IPS-15b (cell line): Measurements from ENCODE around the gene KCNA5.

Source experiments
- H3K27me3 ChIP-seq: one replicate; pipeline ENCODE4 v1.6.1; 2013; ENCODE audit warnings: low read length; ENCODE audit not compliant: control insufficient read depth, insufficient read depth
- H3K36me3 ChIP-seq: one replicate; pipeline ENCODE4 v1.6.1; 2013; ENCODE audit warnings: low read length; ENCODE audit not compliant: control insufficient read depth, insufficient read depth
- H3K4me1 ChIP-seq: one replicate; pipeline ENCODE4 v1.6.1; 2013; ENCODE audit warnings: mild to moderate bottlenecking, low read length; ENCODE audit not compliant: control insufficient read depth, insufficient read depth
- H3K4me3 ChIP-seq: one replicate; pipeline ENCODE4 v1.5.1; 2013; ENCODE audit warnings: low read depth, low read length
- H3K9ac ChIP-seq: one replicate; pipeline ENCODE4 v1.6.1; 2013; ENCODE audit warnings: low read depth, mild to moderate bottlenecking, low read length
- H3K9me3 ChIP-seq: one replicate; pipeline ENCODE4 v1.6.1; 2013; ENCODE audit warnings: mild to moderate bottlenecking, low read length; ENCODE audit not compliant: control insufficient read depth, insufficient read depth

The KCNA5 gene

DNA sequence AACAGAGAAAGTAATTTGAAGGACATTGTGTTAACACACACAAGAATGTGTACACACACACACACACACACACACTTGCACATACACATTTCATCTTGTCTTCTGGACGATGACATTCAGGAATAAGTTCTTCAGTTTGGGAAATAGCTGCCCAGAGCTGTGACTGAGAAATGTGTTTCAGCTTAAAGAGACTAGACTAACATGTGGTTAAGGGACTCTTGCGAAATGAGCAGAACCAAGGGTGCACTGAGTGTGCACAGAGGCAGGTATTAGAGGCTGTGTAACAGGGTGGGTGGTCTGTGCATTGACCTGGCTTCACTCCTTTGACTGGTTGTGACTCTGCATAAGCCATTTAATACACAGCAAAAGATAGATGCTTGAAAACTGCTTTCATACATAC is 29.4 kb upstream of the KCNA5 start:
- Histone ChIP-seq H3K9ac (no peak overlapping the region), H3K4me3 (no peak overlapping the region), H3K9me3 (no peaks in the 10 kb centered on the region), H3K36me3 (no peaks in the 10 kb centered on the region), H3K4me1 (peaks cover 2% of the 10 kb centered on the region), H3K27me3 (peaks cover 6% of the 10 kb centered on the region)

DNA sequence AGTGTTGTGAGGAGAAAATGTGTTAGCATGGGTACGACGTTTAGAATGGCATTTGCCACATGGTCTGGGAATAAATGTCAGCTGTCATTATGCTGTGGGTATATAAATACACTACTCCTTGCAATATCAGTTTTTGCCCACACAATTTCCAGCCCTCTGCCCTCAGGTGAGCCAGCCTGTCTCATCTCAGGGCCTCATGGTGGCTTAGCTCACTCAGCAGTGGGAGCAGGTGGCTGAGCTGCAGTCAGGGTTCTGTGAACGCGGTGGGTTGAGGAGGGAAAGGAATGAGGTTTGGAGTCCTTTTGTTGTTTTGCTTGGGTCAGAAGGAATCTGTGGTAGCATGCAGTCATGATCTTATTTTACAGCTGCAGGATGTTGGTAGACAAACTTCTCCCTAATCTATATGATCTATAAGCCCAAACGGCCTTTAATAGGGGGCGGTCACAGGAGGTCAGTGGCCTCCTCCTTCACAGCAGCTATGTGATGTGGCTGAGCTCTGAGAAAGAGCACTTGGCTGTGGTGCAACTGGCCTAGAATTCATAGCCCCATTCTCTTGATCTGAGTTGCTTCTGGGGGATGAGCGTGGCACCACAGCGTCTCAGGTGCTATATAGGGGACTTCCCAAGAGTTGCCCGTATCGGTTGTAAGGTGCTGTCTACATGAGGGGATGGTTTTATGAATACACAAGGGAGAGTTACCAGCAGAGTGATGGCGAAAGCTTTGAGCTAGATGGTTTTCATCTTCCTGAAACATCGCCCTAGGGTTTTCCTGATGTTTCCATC is 27.8 kb upstream of the KCNA5 start:
- Histone ChIP-seq H3K4me3 (no peak overlapping the region), H3K9ac (no peak overlapping the region), H3K36me3 (no peaks in the 10 kb centered on the region), H3K9me3 (no peaks in the 10 kb centered on the region), H3K4me1 (peaks cover 2% of the 10 kb centered on the region), H3K27me3 (peaks cover 6% of the 10 kb centered on the region)

DNA sequence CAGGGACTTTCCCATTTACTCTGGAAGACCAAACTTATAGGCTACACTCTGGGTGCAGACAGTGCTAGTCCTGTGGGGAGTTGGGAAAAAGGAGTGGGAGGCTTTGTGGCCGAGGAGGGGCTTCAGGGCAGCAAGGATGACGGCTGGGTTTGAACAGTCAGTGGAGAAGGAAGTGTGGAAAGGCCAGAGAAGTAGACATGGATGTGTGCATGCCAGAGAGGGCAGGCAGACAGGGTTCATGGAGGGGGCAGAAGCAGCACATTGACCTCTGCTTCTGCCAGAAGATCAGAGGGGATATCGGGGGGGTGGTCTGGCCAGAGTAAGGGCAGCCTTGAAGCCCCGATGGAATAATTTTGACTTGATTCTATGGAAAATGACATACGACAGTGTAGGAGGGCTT is 27.2 kb upstream of the KCNA5 start:
- no peak overlapping the region for H3K4me3 ChIP-seq
- no peak overlapping the region for H3K9ac ChIP-seq
- no peaks in the 10 kb centered on the region for H3K36me3 ChIP-seq
- H3K27me3 ChIP-seq = peaks cover 6% of the 10 kb centered on the region
- H3K4me1 ChIP-seq = peaks cover 2% of the 10 kb centered on the region
- H3K9me3 ChIP-seq = no peaks in the 10 kb centered on the region

DNA sequence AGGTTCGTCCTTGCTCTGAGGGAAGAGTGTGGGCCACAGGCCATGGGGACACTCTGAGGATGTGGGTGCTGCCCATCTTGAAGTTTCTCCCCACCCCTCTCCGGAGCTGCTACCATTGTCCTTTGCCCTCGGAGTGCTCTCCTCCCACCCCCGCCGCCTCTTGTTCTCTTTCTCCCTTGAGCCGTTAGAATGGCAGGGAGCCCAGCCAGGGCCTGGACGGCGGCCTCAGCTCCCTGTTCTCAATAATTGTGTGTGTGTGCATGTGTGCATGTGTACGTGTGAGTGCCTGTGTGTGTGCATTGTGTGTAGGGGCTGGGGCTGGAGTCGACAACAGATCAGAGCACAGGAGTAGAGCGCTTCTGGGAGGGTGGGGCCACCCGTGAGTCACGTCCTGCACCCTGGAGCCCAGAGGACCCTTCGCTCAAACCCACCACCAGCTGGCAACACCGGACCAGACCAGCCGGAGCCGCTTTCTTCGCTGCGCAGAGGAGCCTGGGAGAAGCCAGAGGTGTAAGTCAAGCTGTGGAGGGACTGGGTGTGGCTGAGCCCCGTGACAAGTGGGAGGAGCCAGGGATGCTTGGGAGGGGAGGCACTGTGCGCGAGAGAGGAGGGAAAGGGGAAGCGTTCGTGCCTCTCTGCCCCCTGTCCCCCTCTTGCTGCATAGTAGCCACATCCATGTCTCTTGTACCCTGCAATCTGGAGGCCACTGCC is 25.9 kb upstream of the KCNA5 start:
- no peaks in the 10 kb centered on the region for H3K9me3 ChIP-seq
- H3K4me1 ChIP-seq = peaks cover 2% of the 10 kb centered on the region
- H3K27me3 ChIP-seq = peaks cover 6% of the 10 kb centered on the region
- H3K4me3 ChIP-seq = peak overlapping the region; percentile 30
- no peaks in the 10 kb centered on the region for H3K36me3 ChIP-seq
- H3K9ac ChIP-seq = no peak overlapping the region

DNA sequence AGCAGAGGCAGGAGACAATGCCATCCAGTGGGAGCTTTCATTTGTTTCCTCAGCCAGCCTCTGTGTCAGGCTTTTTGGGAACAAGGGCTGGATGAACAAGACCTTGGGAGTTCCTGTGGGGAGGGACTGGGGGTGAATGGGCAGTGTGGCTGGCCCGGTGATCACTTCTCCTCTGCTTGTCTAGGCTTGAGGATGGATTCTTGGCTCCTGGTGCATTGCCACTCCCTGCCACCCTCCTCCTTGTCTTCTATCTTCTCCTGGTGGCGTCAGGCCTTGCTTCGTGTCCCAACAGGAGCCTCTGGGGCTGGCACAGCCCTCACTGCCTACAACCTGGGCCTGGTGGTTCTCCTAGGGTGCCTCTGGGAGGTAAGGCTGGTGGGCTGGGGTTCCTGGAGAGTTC is 25.0 kb upstream of the KCNA5 start:
- Histone ChIP-seq H3K4me1 (peaks cover 2% of the 10 kb centered on the region), H3K36me3 (no peaks in the 10 kb centered on the region), H3K9me3 (no peaks in the 10 kb centered on the region), H3K9ac (no peak overlapping the region), H3K27me3 (peaks cover 6% of the 10 kb centered on the region), H3K4me3 (no peak overlapping the region)

DNA sequence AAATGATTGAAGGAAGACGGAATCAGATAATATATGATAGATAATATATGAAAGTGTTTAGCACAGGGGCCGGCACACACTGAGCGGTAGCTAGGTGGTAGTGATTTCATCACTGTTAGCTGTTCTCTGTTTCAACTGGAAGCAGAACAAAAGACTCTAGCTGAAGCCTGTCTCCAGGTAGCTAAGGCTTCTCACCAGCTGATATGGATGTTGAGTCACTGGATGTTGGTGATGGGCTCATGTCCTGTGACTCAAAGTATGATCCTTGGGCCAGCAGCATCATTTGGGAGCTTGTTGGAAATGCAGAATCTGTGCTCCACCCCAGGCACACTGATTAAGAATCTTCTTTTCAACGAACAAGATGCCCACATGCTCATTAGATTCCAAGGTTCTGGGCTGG is 21.7 kb upstream of the KCNA5 start:
- peaks cover 3% of the 10 kb centered on the region for H3K27me3 ChIP-seq
- no peaks in the 10 kb centered on the region for H3K36me3 ChIP-seq
- no peak overlapping the region for H3K9ac ChIP-seq
- H3K4me3 ChIP-seq = no peak overlapping the region
- peaks cover 2% of the 10 kb centered on the region for H3K4me1 ChIP-seq
- H3K9me3 ChIP-seq = no peaks in the 10 kb centered on the region

DNA sequence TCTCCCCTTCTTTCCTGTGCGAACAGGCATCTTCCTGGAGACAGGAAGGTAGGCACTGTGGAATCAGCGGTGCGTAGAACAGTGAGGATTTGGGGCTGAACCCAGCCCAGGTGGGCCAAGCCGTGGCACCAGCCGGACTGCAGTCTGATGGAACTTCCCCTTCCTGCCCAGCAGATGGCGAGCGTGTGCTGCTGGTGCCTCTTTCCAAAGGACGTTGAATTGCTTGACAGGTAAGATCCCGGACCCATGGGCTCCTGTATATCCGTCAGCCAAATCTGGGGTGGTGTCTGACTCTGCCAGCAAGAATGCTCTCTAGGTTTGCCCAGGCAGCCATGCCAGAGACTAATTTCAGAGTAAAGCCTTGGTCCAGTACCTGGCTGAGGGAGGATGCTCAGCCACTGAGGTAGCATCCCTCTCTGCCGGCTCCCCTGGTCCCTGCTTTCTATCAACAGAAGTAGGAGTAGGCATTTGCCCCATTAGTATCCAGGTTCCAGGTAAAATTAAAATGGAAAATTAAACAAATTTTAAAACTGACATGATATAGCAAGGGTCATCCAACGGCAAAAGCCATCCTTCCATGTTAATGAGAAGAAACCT is 21.1 kb upstream of the KCNA5 start:
- Histone ChIP-seq H3K9me3 (no peaks in the 10 kb centered on the region), H3K27me3 (peaks cover under 1% of the 10 kb centered on the region), H3K9ac (no peak overlapping the region), H3K4me1 (peaks cover 6% of the 10 kb centered on the region), H3K4me3 (no peak overlapping the region), H3K36me3 (no peaks in the 10 kb centered on the region)

DNA sequence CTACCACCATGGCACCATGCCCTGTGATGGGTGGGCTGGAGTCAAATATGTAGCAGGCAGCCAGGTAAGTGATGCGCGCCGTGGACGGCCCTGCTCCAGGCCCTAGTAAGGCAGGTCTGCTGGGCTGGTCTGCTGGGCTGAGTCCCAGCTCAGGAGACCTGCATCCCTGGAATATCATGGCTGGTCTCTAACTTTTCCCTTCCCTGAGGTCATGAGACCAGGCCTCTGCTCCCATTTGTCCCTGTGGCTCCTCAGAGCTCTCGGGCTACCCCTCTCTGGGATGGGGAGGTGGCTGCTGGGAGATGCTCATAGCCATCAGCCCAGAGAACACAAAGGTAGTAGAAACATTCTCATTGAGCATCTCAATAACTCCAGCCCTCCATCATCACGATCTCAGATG is 19.8 kb upstream of the KCNA5 start:
- Histone ChIP-seq H3K9ac (no peak overlapping the region), H3K36me3 (no peaks in the 10 kb centered on the region), H3K27me3 (no peaks in the 10 kb centered on the region)

DNA sequence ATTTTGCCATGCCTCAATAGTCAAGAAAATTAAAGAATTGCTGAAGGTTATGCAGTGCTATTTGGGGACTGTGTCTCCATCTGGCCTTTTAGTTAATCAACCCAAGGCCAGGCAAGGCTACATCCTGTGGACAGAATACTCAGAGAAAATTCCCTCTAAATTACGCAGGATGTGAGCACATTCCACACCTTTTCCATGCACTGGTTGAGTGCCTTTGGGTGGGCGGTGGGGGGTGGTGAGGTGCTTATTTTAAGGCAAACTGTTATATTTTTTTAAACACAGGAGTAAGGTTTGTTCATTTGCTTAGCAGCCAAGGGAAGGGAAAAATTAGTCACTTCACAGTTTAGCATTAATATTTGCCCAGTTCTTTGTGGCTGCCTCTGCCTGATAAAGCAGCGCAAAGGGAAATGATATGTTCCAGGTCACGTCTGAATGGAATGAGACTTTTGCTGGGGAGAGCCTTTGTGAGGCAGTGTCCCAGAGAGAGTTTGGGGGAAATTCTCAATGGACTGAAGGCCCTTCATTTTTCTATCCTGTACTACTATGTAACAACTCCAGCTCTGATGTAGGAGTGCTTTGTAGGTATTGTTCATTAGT is 17.2 kb upstream of the KCNA5 start:
- Histone ChIP-seq H3K36me3 (no peaks in the 10 kb centered on the region), H3K9me3 (no peaks in the 10 kb centered on the region), H3K4me3 (no peak overlapping the region), H3K27me3 (no peaks in the 10 kb centered on the region), H3K9ac (no peak overlapping the region), H3K4me1 (peaks cover 6% of the 10 kb centered on the region)

More for the DNA sequence above, 19.8 kb upstream of the KCNA5 start:
- H3K4me1 ChIP-seq = peaks cover 6% of the 10 kb centered on the region
- no peaks in the 10 kb centered on the region for H3K9me3 ChIP-seq
- no peak overlapping the region for H3K4me3 ChIP-seq

DNA sequence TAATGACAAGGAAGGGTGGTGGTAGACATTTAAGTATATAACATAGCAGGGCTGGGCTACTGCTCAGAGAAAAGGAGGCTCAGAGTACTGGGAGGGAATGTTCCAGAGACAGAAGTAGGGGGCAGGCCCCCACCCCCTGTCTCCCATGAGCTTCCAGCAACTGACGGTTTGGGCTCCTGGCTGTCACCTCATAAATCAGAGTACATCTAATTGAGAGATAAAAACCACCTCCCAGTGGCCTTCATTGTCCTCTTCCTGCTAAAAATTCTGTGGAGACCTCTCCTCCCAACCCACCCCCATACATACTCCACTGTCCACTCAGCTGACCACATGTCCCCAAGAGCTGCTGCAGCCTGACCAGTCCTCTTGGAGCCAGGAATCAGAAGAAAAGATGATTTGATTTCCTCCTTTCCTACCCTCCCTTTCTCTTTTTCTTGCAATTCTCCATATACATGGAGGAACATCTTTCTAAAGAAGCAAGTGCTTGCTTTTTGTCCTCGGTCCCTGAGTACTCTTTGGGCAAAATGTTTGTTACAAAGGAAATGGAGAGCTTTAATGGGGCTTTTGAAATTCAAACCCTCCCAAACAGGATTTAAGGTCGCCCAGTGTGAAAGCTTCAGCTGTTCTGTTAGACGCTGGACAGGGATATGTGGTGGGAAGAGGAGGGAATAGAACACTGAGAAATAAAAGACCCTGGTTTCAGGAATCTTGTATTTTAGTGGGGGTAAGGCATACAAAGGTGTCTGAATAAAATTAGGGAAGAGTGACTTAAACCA is 16.4 kb upstream of the KCNA5 start:
- Histone ChIP-seq H3K27me3 (no peaks in the 10 kb centered on the region), H3K9ac (no peak overlapping the region), H3K36me3 (no peaks in the 10 kb centered on the region), H3K4me1 (peaks cover 6% of the 10 kb centered on the region), H3K9me3 (no peaks in the 10 kb centered on the region), H3K4me3 (no peak overlapping the region)

DNA sequence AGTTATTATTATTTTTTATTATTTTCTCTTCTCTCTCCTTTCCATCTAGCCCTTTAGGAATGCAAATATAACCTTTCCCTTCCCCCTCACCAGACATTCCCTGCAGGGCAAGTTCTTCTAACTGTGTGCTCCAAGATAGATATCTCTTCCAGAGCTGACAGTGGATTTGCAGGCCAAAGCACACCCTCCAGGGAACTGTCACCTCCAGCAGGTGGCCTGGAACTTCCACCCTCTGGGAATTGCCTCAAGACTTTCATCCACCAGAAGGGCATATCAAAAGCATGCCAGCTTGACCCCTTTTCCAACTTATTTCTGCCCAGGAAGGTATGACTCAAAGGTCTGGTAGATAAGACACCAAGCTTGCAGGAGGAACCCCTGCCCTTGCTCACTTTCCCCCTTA is 13.6 kb upstream of the KCNA5 start:
- no peak overlapping the region for H3K9ac ChIP-seq
- H3K27me3 ChIP-seq = no peaks in the 10 kb centered on the region
- no peak overlapping the region for H3K4me3 ChIP-seq
- H3K36me3 ChIP-seq = no peaks in the 10 kb centered on the region
- peaks cover 6% of the 10 kb centered on the region for H3K4me1 ChIP-seq
- H3K9me3 ChIP-seq = no peaks in the 10 kb centered on the region
